Thoracic aorta (tissue), 2 donors: ENCODE results near the gene RASSF3. TPM values are rescaled to one million over a fixed set of nuclear protein-coding genes. Genes with fewer than 3 reads are reported as not detected.
"Not testable (repeated sequence)": the region's sequence is repeated elsewhere in the genome, so short reads cannot be mapped to it uniquely, and the experiment has no call there.

Experiments
- ATAC-seq: fragments of 150-250 bp; one replicate; pipeline ENCODE4 v1.8.0; 2017; ENCODE audit warnings: low read depth; ENCODE audit not compliant: insufficient number of reproducible peaks, low FRiP score
- DNase-seq: peaks from one replicate; pipeline ENCODE4 v3.0.0-alpha.2; 2020; ENCODE audit warnings: low spot score
- H3K27ac ChIP-seq, 2 donors: fragments of 200-600 bp; sonication (generic); 1 replicate in 1 of 2; 2 replicates in 1 of 2; pipeline ENCODE4 v1.5.1; 2016; ENCODE audit warnings: mild to moderate bottlenecking in 2 of 2, moderate library complexity in 2 of 2
- H3K27me3 ChIP-seq: fragments of 200-600 bp; sonication (generic); replicated peaks from 2 replicates; pipeline ENCODE4 v1.6.0; 2016; ENCODE audit warnings: mild to moderate bottlenecking; ENCODE audit not compliant: insufficient read depth
- H3K36me3 ChIP-seq: fragments of 200-600 bp; sonication (generic); one replicate; pipeline ENCODE4 v1.5.1; 2016
- H3K4me1 ChIP-seq, 2 donors: fragments of 200-600 bp; sonication (generic); 1 replicate in 1 of 2; 2 replicates in 1 of 2; pipeline versions ENCODE4 v1.5.1 to v1.6.0; 2016; ENCODE audit warnings: low read depth in 2 of 2, mild to moderate bottlenecking in 1 of 2; ENCODE audit not compliant: control insufficient read depth in 1 of 2
- H3K4me3 ChIP-seq: fragments of 200-600 bp; sonication (generic); 2 replicates; pipeline ENCODE4 v1.5.1; 2016; ENCODE audit warnings: mild to moderate bottlenecking
- H3K9me3 ChIP-seq: fragments of 200-600 bp; sonication (generic); 2 replicates; pipeline ENCODE4 v1.5.1; 2016
- CTCF ChIP-seq: fragments of 200-600 bp; sonication (generic); IDR thresholded peaks from one replicate; pipeline ENCODE4 v1.5.1; 2019; ENCODE audit warnings: antibody characterized with exemption
- total RNA-seq, 2 donors: library from RNA; depleted of rRNA; stranded (reverse); fragments of >200 nt; gene quantifications; one replicate each; pipeline versions ENCODE4 v1.1.0 to v1.2.3, GENCODE V29; 2016

RASSF3 gene
- total RNA-seq, 2 donors from 2014 or later = 126 to 149 TPM

- H3K27me3 ChIP-seq = no peaks in the 10 kb centered on the region
- H3K27ac ChIP-seq = peak overlapping the region; percentile 17 to 49
- no peak for TF ChIP-seq CTCF
- ATAC-seq (no peak), DNase-seq (no peak)
- H3K4me3 ChIP-seq = no peak overlapping the region
- no peaks in the 10 kb centered on the region for H3K9me3 ChIP-seq
- peaks cover 13 to 55% of the 10 kb centered on the region in 2 donors for H3K4me1 ChIP-seq
- peaks cover 21% of the 10 kb centered on the region for H3K36me3 ChIP-seq
These were observed 78.4 kb downstream of the RASSF3 start for GRCh38 chr12:64688715-64689114.

- Histone ChIP-seq H3K36me3 (peaks cover 29% of the 10 kb centered on the region), H3K4me1 (peaks cover 16 to 61% of the 10 kb centered on the region in 2 donors), H3K27ac (peak overlapping the region in 1 of 2 donors; percentile 20)
- not testable (repeated sequence) for H3K27me3 ChIP-seq, H3K9me3 ChIP-seq, ATAC-seq, H3K4me3 ChIP-seq, DNase-seq
These were observed 79.9 kb downstream of the RASSF3 start for GRCh38 chr12:64690236-64690635.

GRCh38 chr12:64691227-64691794, 81.0 kb downstream of the RASSF3 start:
- H3K27me3 ChIP-seq = no peaks in the 10 kb centered on the region
- H3K9me3 ChIP-seq = no peaks in the 10 kb centered on the region
- peaks cover 28% of the 10 kb centered on the region for H3K36me3 ChIP-seq
- H3K27ac ChIP-seq = peak overlapping the region; percentile 20 to 44
- no peak for ATAC-seq
- DNase-seq = no peak
- H3K4me1 ChIP-seq = peaks cover 22 to 70% of the 10 kb centered on the region in 2 donors
- no peak overlapping the region for H3K4me3 ChIP-seq
- TF ChIP-seq CTCF = no peak

- no peaks in the 10 kb centered on the region for H3K9me3 ChIP-seq
- ATAC-seq = no peak
- peaks cover 22% of the 10 kb centered on the region for H3K36me3 ChIP-seq
- DNase-seq = no peak
- H3K4me3 ChIP-seq = no peak overlapping the region
- H3K4me1 ChIP-seq = peaks cover 25 to 77% of the 10 kb centered on the region in 2 donors
- H3K27ac ChIP-seq = peak overlapping the region; percentile 21 to 44
- H3K27me3 ChIP-seq = no peaks in the 10 kb centered on the region
- no peak for TF ChIP-seq CTCF
These were observed 81.7 kb downstream of the RASSF3 start for GRCh38 chr12:64691795-64692583.

GRCh38 chr12:64694130-64695040, 84.1 kb downstream of the RASSF3 start:
- H3K4me1 ChIP-seq = peaks cover 25 to 61% of the 10 kb centered on the region in 2 donors
- no peak overlapping the region for H3K4me3 ChIP-seq
- peaks cover 23% of the 10 kb centered on the region for H3K36me3 ChIP-seq
- TF ChIP-seq CTCF = no peak
- no peaks in the 10 kb centered on the region for H3K9me3 ChIP-seq
- peak overlapping the region; percentile 31 to 57 for H3K27ac ChIP-seq
- ATAC-seq = no peak
- H3K27me3 ChIP-seq = no peaks in the 10 kb centered on the region
- DNase-seq = no peak
